Memory B cell (primary cell): ENCODE measurements around the gene FN1.
"Not testable (repeated sequence)": the region's sequence is repeated elsewhere in the genome, so short reads cannot be mapped to it uniquely, and the experiment has no call there.

Experiments
- ATAC-seq: fragments of 150-1000 bp; cut with Tn5 transposase; 2 replicates; pipeline ENCODE4 v1.10.0; 2021; ENCODE audit warnings: low read depth, mild to moderate bottlenecking, moderate library complexity
- DNase-seq, 2 donors: peaks; one replicate each; pipeline ENCODE4 v3.0.0; 2022; ENCODE audit warnings: low spot score in 2 of 2
- H3K27ac Mint-ChIP-seq: one replicate; pipeline ENCODE4 v1.8.0; 2022; ENCODE audit warnings: mild to moderate bottlenecking, moderate library complexity, mixed read lengths
- H3K27me3 Mint-ChIP-seq: one replicate; pipeline ENCODE4 v1.8.0; 2022; ENCODE audit warnings: mixed read lengths
- H3K36me3 Mint-ChIP-seq: one replicate; pipeline ENCODE4 v1.8.0; 2022; ENCODE audit warnings: mild to moderate bottlenecking, mixed read lengths
- H3K4me1 Mint-ChIP-seq: one replicate; pipeline ENCODE4 v1.8.0; 2022; ENCODE audit warnings: mixed read lengths
- H3K4me3 Mint-ChIP-seq: one replicate; pipeline ENCODE4 v1.8.0; 2022; ENCODE audit warnings: mild to moderate bottlenecking, moderate library complexity, mixed read lengths
- H3K9me3 Mint-ChIP-seq: one replicate; pipeline ENCODE4 v1.8.0; 2022; ENCODE audit warnings: mixed read lengths

The FN1 gene

GRCh38 chr2:215368493-215368809 is 67.4 kb downstream of the FN1 start:
- peaks cover 10% of the 10 kb centered on the region for H3K36me3 Mint-ChIP-seq
- DNase-seq (no peak), ATAC-seq (no peak)
- peaks cover 3% of the 10 kb centered on the region for H3K4me1 Mint-ChIP-seq
- H3K4me3 Mint-ChIP-seq: no peak overlapping the region
- H3K27ac Mint-ChIP-seq: no peak overlapping the region
- no peaks in the 10 kb centered on the region for H3K27me3 Mint-ChIP-seq
- H3K9me3 Mint-ChIP-seq: no peaks in the 10 kb centered on the region

- Mint-ChIP-seq H3K4me3 (no peak overlapping the region), H3K4me1 (peaks cover 3% of the 10 kb centered on the region), H3K27ac (no peak overlapping the region), H3K9me3 (no peaks in the 10 kb centered on the region), H3K36me3 (peaks cover 13% of the 10 kb centered on the region), H3K27me3 (no peaks in the 10 kb centered on the region)
- DNase-seq (no peak), ATAC-seq (no peak)
These were observed 68.0 kb downstream of the FN1 start for GRCh38 chr2:215367662-215368492.

DNA sequence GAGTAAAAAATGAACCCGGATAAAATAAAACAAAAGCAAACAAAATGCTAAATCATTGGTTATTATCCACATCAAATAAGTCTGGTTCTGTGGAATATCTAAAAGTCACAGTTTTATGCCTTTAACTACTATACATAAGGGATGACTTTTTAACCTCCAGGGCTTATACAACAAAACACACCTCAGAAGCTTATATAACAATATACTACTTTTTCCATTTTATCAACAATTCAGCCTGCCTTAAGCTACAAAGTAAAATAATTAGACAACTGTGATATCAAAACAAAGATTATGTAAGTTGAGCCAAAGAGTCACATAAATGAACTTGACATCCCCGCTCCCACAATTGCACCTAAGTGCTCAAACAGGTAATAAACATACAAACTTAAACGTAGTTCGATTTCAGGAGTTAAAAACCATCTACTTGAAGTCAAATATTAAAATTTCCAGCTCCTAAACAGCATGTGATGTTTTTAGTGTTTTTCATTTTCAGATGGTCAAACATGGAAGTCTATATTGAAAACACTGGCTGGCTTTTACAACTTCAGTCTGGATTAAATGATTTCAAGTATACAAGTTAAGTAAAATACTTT is 69.3 kb downstream of the FN1 start:
- ATAC-seq: no peak
- no peak for DNase-seq
- Mint-ChIP-seq H3K36me3 (peaks cover 16% of the 10 kb centered on the region), H3K27me3 (no peaks in the 10 kb centered on the region), H3K27ac (no peak overlapping the region), H3K9me3 (no peaks in the 10 kb centered on the region), H3K4me1 (peaks cover 3% of the 10 kb centered on the region), H3K4me3 (no peak overlapping the region)

DNA sequence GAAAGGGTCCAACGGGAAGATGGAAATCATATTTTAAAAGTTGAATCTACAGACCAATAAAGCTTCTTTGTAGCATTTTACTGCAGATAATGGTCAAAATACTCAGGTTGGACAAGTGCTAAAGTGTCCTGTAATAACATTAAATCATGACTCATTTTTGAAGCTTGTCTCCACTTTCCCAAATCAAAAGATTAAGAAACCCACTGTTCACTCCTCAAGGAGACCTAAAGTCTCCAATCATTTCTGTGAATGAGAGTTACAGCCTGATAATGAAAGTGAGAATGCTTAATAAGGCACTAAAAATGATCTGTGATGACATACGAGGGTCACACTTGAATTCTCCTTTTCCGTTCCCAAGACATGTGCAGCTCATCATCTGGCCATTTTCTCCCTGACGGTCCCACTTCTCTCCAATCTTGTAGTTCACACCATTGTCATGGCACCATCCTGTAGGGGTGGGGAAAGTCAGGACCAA is 70.6 kb downstream of the FN1 start:
- no peaks in the 10 kb centered on the region for H3K9me3 Mint-ChIP-seq
- ATAC-seq: no peak
- DNase-seq: no peak
- H3K36me3 Mint-ChIP-seq: peaks cover 16% of the 10 kb centered on the region
- no peak overlapping the region for H3K27ac Mint-ChIP-seq
- H3K4me3 Mint-ChIP-seq: no peak overlapping the region
- peaks cover 3% of the 10 kb centered on the region for H3K4me1 Mint-ChIP-seq
- H3K27me3 Mint-ChIP-seq: no peaks in the 10 kb centered on the region

DNA sequence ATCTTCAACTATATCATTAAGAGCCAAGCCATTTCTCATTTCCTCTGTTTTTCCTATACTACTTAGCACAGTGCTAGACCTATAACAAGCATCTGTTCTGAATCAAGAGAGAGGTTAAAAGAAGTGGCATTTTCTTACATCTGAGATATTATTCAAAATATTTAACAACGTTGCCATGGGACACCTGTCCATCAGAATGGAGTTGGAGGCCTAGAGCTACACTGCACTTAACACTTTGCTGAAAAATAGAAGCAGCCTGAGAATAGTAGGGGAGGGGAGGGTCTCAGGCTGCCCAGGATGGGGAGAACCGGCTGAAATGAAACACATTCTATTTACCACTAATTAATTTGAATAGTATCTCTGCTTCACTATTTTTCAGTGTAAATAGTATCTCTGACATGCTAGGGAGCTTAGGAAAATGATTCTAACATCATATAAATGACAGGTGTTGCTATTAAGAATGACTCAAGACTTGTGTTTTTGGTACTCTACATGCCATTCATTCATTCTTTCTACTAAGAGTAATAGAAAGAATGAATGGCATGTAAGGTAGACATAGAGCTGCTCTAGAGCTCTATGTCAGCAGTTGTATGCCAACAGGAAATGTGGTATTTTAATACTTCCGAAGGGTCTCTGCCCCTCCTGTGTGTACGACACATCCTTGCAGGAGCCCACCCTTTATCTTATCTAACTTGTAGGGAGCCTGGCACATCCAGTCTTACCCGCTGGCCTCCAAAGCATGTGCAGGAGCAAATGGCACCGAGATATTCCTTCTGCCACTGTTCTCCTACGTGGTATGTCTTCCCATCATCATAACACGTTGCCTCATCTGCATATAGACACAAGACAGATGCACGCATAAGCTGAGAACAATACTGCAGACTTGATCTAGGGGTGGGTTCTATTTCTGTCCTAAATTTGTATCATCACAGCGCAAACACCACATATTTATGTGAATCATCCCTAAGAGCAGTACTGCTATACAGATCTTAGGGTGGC is 71.4 kb downstream of the FN1 start:
- ATAC-seq (no peak), DNase-seq (no peak)
- H3K4me1 Mint-ChIP-seq: peaks cover 3% of the 10 kb centered on the region
- peaks cover 16% of the 10 kb centered on the region for H3K36me3 Mint-ChIP-seq
- no peaks in the 10 kb centered on the region for H3K27me3 Mint-ChIP-seq
- no peaks in the 10 kb centered on the region for H3K9me3 Mint-ChIP-seq
- no peak overlapping the region for H3K4me3 Mint-ChIP-seq
- no peak overlapping the region for H3K27ac Mint-ChIP-seq

DNA sequence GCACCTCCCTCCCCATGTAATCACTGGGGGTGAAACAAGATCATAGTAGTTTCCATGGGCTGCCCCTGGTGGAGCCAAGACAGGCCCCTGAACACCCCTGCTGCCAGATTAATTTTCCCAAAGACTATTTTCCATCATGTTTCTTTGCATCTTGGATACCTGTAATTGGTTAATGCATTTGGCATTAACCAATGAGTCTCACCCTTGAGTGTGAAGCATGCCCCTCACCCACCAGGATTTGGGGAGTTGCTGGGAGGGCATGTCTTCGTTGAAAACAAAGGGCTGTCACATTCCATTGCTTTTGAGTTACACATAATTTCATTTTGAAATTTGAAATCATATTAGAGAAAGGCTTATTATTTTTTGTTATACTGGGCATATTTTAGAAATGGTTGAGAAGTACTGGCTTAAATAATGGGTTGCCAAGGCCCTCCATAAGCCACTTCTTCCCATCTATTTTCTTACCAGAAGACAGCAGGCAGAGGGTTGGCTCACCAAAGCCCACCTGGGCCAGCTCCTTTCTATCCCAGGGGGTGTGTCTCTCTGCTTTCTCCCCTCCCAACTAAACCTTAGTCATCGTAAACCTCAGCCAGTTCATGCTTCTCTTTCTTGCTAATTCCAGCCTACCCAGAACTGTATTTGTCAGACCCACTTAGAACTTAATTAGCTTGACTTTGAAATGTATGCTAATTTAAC is 72.3 kb downstream of the FN1 start:
- Mint-ChIP-seq H3K27me3 (no peaks in the 10 kb centered on the region), H3K4me3 (no peak overlapping the region), H3K4me1 (peaks cover 3% of the 10 kb centered on the region), H3K36me3 (peaks cover 16% of the 10 kb centered on the region), H3K9me3 (no peaks in the 10 kb centered on the region), H3K27ac (no peak overlapping the region)
- DNase-seq (no peak), ATAC-seq (no peak)

- ATAC-seq: no peak
- no peak overlapping the region for H3K27ac Mint-ChIP-seq
- H3K9me3 Mint-ChIP-seq: no peaks in the 10 kb centered on the region
- H3K4me1 Mint-ChIP-seq: peaks cover 3% of the 10 kb centered on the region
- H3K36me3 Mint-ChIP-seq: peaks cover 16% of the 10 kb centered on the region
- no peaks in the 10 kb centered on the region for H3K27me3 Mint-ChIP-seq
- H3K4me3 Mint-ChIP-seq: no peak overlapping the region
- DNase-seq: no peak
These were observed 72.8 kb downstream of the FN1 start for GRCh38 chr2:215363039-215363438.

GRCh38 chr2:215362562-215362904 is 73.3 kb downstream of the FN1 start:
- Mint-ChIP-seq H3K4me1 (peaks cover 3% of the 10 kb centered on the region), H3K4me3 (no peak overlapping the region), H3K27me3 (no peaks in the 10 kb centered on the region), H3K36me3 (peaks cover 16% of the 10 kb centered on the region), H3K27ac (no peak overlapping the region), H3K9me3 (no peaks in the 10 kb centered on the region)
- ATAC-seq (no peak), DNase-seq (no peak)

GRCh38 chr2:215361876-215362561 is 73.8 kb downstream of the FN1 start:
- Mint-ChIP-seq H3K36me3 (peaks cover 16% of the 10 kb centered on the region), H3K4me1 (peaks cover 3% of the 10 kb centered on the region), H3K4me3 (no peak overlapping the region), H3K27me3 (no peaks in the 10 kb centered on the region), H3K27ac (no peak overlapping the region), H3K9me3 (no peaks in the 10 kb centered on the region)
- DNase-seq: no peak
- no peak for ATAC-seq

GRCh38 chr2:215361211-215361875 is 74.5 kb downstream of the FN1 start:
- no peak for ATAC-seq
- DNase-seq: no peak
- Mint-ChIP-seq H3K27ac (no peak overlapping the region), H3K9me3 (no peaks in the 10 kb centered on the region), H3K4me1 (peaks cover 3% of the 10 kb centered on the region), H3K36me3 (peaks cover 20% of the 10 kb centered on the region), H3K4me3 (no peak overlapping the region), H3K27me3 (no peaks in the 10 kb centered on the region)

GRCh38 chr2:215360596-215360995 is 75.3 kb downstream of the FN1 start:
- no peak overlapping the region for H3K4me3 Mint-ChIP-seq
- no peaks in the 10 kb centered on the region for H3K27me3 Mint-ChIP-seq
- peaks cover 3% of the 10 kb centered on the region for H3K4me1 Mint-ChIP-seq
- H3K27ac Mint-ChIP-seq: no peak overlapping the region
- ATAC-seq: no peak
- DNase-seq: no peak
- no peaks in the 10 kb centered on the region for H3K9me3 Mint-ChIP-seq
- peaks cover 21% of the 10 kb centered on the region for H3K36me3 Mint-ChIP-seq

GRCh38 chr2:215360059-215360458 is 75.8 kb downstream of the FN1 start:
- DNase-seq, H3K4me1 Mint-ChIP-seq, H3K27ac Mint-ChIP-seq, ATAC-seq, H3K9me3 Mint-ChIP-seq, H3K4me3 Mint-ChIP-seq, H3K27me3 Mint-ChIP-seq: not testable (repeated sequence)
- H3K36me3 Mint-ChIP-seq: peaks cover 21% of the 10 kb centered on the region

DNA sequence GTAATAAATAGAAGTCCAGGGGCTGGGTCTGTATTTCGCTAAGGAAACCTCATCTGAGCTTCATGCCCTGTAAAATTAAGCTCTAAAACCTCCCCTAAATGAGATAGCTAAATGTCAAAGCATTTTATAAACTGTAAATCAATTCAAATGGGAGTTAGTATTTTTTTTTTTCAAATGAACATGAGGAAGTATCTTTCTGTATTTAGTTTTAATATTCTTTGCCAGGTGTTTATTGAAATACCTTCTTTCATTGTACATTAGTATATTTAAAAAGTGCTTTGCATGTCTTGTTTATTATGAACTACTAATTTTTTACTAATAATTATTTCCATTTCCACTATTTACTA is 76.3 kb downstream of the FN1 start:
- Mint-ChIP-seq H3K27me3 (no peaks in the 10 kb centered on the region), H3K27ac (no peak overlapping the region), H3K9me3 (no peaks in the 10 kb centered on the region), H3K36me3 (peaks cover 18% of the 10 kb centered on the region), H3K4me3 (no peak overlapping the region), H3K4me1 (no peaks in the 10 kb centered on the region)
- DNase-seq (no peak), ATAC-seq (no peak)
